AG10803 (cell line): ENCODE data around the gene FGD4.
"Not testable (repeated sequence)": the region's sequence is repeated elsewhere in the genome, so short reads cannot be mapped to it uniquely, and the experiment has no call there.

Experiments
- DNase-seq: peaks from one replicate; pipeline ENCODE4 v3.0.0; 2010; ENCODE audit warnings: low read depth
- H3K4me3 ChIP-seq: 2 replicates; pipeline ENCODE4 v1.5.1; 2011; ENCODE audit warnings: mild to moderate bottlenecking, low read length, control low read depth
- TF ChIP-seq, protein P1 (sequence below): conservative IDR thresholded peaks from 2 replicates; pipeline ENCODE4 v1.5.1; 2011; ENCODE audit warnings: mild to moderate bottlenecking, low read length, control low read depth, inconsistent platforms

FGD4 gene

DNA sequence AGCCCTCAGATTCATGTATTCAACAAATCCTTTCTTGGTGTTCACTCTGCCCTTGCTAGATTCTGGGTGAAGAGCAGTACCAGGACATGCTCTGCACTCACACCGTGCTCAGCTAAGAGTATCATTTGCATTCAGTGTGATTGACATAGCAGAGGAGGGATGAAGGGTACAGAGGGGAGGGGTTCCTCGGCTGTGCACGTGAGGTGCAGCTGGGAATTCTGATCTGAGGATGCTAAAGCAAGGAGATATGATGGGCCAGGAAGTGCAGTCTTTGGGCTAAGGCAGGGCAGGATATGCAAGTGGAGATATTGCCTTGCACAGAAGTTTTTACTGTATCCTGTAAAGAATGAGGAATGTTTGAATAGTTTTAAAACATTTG lies 108.6 kb downstream of the FGD4 start:
- no peak for DNase-seq
- H3K4me3 ChIP-seq, result no peak overlapping the region
- TF ChIP-seq, protein P1, sequence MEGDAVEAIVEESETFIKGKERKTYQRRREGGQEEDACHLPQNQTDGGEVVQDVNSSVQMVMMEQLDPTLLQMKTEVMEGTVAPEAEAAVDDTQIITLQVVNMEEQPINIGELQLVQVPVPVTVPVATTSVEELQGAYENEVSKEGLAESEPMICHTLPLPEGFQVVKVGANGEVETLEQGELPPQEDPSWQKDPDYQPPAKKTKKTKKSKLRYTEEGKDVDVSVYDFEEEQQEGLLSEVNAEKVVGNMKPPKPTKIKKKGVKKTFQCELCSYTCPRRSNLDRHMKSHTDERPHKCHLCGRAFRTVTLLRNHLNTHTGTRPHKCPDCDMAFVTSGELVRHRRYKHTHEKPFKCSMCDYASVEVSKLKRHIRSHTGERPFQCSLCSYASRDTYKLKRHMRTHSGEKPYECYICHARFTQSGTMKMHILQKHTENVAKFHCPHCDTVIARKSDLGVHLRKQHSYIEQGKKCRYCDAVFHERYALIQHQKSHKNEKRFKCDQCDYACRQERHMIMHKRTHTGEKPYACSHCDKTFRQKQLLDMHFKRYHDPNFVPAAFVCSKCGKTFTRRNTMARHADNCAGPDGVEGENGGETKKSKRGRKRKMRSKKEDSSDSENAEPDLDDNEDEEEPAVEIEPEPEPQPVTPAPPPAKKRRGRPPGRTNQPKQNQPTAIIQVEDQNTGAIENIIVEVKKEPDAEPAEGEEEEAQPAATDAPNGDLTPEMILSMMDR, result no peak

DNA sequence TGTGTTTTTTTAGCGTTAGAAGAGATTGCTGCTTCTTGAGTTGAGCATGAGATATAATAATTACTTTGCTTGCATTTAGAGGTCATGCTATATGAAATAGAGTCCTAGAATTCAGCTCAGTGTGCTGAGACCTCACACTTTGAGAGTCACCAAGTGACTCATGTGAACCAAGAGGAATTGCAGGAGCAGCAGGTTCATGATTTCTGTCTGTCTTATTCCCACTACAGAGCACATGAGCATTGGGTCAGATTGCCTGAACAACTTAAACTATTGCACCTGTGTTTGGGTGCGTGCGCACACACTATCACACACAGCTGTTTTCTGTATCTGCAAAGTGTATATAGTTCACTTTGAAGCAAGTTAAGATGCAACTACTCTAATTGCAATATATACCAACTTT lies 109.3 kb downstream of the FGD4 start:
- TF ChIP-seq, protein P1, result no peak
- no peak for DNase-seq
- no peak overlapping the region for H3K4me3 ChIP-seq

GRCh38 chr12:32509328-32510091 lies 110.2 kb downstream of the FGD4 start:
- H3K4me3 ChIP-seq, result no peak overlapping the region
- DNase-seq, result no peak
- TF ChIP-seq, protein P1, result no peak

DNA sequence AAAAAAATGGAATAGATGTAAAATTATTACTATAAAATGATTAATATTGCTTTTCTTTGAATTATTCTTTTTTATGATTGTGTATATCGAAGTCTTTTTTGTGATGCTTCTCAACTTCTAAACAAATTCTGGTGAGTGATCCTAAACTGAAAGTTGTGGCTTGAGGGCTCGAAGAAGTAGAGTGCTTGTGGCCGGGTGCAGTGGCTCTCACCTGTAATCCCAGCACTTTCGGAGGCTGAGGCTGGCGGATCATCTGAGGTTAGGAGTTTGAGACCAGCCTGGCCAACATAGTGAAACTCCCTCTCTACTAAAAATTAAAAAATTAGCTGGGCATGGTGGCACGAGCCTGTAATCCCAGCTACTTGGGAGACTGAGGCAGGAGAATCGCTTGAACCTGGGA lies 112.6 kb downstream of the FGD4 start:
- not testable (repeated sequence) for H3K4me3 ChIP-seq, DNase-seq

- DNase-seq, result no peak
- TF ChIP-seq, protein P1, result no peak
- no peak overlapping the region for H3K4me3 ChIP-seq
These were observed 113.0 kb downstream of the FGD4 start for GRCh38 chr12:32512379-32512778.

GRCh38 chr12:32512910-32513309 lies 113.6 kb downstream of the FGD4 start:
- H3K4me3 ChIP-seq, result no peak overlapping the region
- TF ChIP-seq, protein P1, result no peak

DNA sequence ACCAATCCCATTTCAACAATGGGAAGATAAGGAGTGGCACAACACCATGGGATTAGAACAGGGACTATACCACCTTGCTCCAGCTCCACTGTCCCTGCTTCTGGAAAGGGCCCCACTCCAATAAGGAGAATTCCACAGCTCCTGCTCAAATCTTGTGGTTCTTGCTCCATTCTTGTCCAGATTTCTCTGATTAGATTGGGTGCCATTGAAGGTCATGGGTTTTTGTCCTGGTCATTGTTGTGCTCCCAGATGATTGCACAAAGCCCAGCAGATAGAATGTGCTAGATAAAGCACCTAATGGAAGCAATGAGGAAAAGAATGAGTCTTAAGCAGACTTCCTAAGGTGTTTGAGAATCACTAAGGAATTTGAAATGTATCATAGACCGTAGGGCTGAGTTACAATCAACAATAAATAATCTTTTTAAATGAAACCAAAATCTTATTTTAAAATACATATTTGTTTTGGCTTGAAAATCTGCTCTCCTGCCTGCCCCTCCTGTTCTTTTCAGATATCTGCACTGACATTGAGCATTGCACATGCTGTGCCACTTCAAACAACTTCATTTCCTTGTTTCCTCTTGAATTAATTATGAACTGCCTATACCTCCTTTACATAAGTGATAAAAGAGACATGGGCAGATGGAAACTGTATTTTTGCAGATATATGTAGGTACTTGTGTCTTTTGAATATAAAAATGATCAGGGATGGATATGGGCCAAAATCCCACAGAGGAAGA lies 115.9 kb downstream of the FGD4 start:
- no peak overlapping the region for H3K4me3 ChIP-seq
- TF ChIP-seq, protein P1, result no peak
- DNase-seq, result no peak

More at GRCh38 chr12:32512910-32513309, 113.6 kb downstream of the FGD4 start:
- no peak for DNase-seq
